ENCODE results near the gene SUCLA2.

Gene SUCLA2

DNA sequence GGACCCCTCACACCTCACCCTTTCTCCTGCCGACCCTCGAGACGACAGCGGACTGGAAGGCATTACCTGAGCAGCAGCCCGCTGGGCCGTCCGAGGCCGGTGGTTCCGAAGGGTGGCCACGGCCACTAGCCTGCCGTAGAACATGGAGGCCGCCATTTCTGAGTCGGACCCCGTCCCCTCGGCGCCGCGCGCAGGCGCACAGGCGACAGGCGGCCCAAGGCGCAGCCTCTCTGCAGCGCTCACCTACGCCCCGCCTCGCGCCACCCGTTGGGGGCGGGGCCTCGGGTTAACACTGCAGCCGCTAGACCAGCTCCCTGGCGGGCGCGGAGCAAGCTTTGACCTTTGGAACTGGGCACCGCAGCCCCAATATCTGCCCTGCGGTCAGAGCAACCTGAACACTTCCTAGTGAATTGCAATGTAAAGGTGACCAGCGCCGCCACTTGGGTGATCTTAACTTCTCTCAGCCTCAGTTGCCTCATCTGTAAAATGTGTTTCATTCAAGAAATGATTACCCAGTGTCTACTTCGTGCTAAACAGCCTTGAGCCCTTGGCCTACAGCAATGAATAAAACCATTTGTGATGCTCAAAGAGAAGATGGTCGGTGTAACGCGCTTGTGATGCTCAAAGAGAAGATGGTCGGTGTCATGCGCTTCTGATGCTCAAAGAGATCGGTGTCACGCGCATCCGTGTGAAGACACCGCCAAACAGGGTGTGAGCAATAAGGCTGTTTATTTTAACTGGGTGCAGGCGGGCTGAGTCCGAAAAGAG is at the start of gene SUCLA2:
TSS of gene SUCLA2 (minus strand) at position 160 of the 768 bp plus-strand sequence. CDS start at position 156, 4 bp downstream.
- Histone ChIP-seq H3K9ac (ENCODE audit: low read length) (peak within 1 kb of the TSS; percentile 91), H3K27ac (ENCODE audit: low read depth, low read length) (peak within 1 kb of the TSS; percentile 25; the same call in 1 of the 2 replicates), H2AFZ (ENCODE audit: low read depth, low read length, severe bottlenecking) (peak within 1 kb of the TSS; percentile 90), H3K27me3 (ENCODE audit: low read length) (no peaks in the 10 kb centered on the region), H3K79me2 (ENCODE audit: insufficient read depth, low read length) (peaks cover 47% of the 10 kb centered on the region), H3K9me2 (replicated peaks; ENCODE audit: insufficient read depth, low read length) (no peaks in the 10 kb centered on the region), H3K4me3 (ENCODE audit: insufficient read depth, low read length, poor library complexity, severe bottlenecking) (peak within 1 kb of the TSS; percentile 95), H3K4me2 (ENCODE audit: low read depth, low read length, poor library complexity, severe bottlenecking) (peak within 1 kb of the TSS; percentile 71), H4K20me1 (ENCODE audit: low read depth, low read length) (no peaks in the 10 kb centered on the region; the same call in 1 of the 2 replicates), H3K9me3 (ENCODE audit: insufficient read depth, low read length) (no peaks in the 10 kb centered on the region), H3K36me3 (ENCODE audit: low read length) (no peaks in the 10 kb centered on the region; the same call in 1 of the 2 replicates), H3F3A (ENCODE audit: insufficient read depth) (peaks cover 3% of the 10 kb centered on the region)
- TF ChIP-seq EZH2phosphoT487 (conservative IDR thresholded peaks at IDR 0.05; ENCODE audit: low read length), result no peak

DNA sequence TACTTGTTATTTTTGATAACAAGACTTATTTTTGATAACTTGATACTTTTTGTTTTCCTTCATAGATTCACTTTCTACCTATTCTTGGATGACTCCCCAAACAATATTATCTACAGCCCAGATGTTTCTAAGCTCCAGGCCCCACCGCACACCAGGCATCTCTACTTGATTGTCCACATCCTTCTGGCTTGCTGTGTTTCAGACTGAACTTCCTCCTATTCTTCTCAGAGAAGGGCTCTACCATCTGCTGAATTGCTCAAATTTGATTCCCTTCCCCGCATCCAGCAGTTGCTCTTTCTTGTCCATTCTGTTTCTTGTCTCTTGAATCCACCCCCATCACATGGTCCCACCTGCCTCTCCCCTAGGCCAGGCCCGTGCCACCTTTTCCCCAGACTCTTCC is 49.5 kb upstream of the SUCLA2 start:
- no peaks in the 10 kb centered on the region for H3K9me2 ChIP-seq (replicated peaks; ENCODE audit: insufficient read depth, low read length)
- no peaks in the 10 kb centered on the region for H3K9me3 ChIP-seq (ENCODE audit: insufficient read depth, low read length)
- no peak overlapping the region for H3K27ac ChIP-seq (ENCODE audit: low read depth, low read length)
- H3K79me2 ChIP-seq (ENCODE audit: insufficient read depth, low read length), result no peaks in the 10 kb centered on the region
- no peak overlapping the region for H2AFZ ChIP-seq (ENCODE audit: low read depth, low read length, severe bottlenecking)
- no peak for TF ChIP-seq EZH2phosphoT487 (conservative IDR thresholded peaks at IDR 0.05; ENCODE audit: low read length)
- TF ChIP-seq, protein P1, sequence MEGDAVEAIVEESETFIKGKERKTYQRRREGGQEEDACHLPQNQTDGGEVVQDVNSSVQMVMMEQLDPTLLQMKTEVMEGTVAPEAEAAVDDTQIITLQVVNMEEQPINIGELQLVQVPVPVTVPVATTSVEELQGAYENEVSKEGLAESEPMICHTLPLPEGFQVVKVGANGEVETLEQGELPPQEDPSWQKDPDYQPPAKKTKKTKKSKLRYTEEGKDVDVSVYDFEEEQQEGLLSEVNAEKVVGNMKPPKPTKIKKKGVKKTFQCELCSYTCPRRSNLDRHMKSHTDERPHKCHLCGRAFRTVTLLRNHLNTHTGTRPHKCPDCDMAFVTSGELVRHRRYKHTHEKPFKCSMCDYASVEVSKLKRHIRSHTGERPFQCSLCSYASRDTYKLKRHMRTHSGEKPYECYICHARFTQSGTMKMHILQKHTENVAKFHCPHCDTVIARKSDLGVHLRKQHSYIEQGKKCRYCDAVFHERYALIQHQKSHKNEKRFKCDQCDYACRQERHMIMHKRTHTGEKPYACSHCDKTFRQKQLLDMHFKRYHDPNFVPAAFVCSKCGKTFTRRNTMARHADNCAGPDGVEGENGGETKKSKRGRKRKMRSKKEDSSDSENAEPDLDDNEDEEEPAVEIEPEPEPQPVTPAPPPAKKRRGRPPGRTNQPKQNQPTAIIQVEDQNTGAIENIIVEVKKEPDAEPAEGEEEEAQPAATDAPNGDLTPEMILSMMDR (IDR thresholded peaks at IDR 0.05; ENCODE audit: insufficient read depth, low read length, poor library complexity, severe bottlenecking), result no peak
- no peaks in the 10 kb centered on the region for H3K27me3 ChIP-seq (ENCODE audit: low read length)
- H3K4me3 ChIP-seq (ENCODE audit: insufficient read depth, low read length, poor library complexity, severe bottlenecking), result no peak overlapping the region
- peaks cover 22% of the 10 kb centered on the region; the same call in 1 of the 2 replicates for H3K36me3 ChIP-seq (ENCODE audit: low read length)
- H4K20me1 ChIP-seq (ENCODE audit: low read depth, low read length), result no peaks in the 10 kb centered on the region
- no peak overlapping the region for H3K4me2 ChIP-seq (ENCODE audit: low read depth, low read length, poor library complexity, severe bottlenecking)
- H3F3A ChIP-seq (ENCODE audit: insufficient read depth), result 0 out of 2 replicates have a peak, but pooled peaks cover 1% of the 10 kb centered on the region
- no peak overlapping the region for H3K9ac ChIP-seq (ENCODE audit: low read length)

DNA sequence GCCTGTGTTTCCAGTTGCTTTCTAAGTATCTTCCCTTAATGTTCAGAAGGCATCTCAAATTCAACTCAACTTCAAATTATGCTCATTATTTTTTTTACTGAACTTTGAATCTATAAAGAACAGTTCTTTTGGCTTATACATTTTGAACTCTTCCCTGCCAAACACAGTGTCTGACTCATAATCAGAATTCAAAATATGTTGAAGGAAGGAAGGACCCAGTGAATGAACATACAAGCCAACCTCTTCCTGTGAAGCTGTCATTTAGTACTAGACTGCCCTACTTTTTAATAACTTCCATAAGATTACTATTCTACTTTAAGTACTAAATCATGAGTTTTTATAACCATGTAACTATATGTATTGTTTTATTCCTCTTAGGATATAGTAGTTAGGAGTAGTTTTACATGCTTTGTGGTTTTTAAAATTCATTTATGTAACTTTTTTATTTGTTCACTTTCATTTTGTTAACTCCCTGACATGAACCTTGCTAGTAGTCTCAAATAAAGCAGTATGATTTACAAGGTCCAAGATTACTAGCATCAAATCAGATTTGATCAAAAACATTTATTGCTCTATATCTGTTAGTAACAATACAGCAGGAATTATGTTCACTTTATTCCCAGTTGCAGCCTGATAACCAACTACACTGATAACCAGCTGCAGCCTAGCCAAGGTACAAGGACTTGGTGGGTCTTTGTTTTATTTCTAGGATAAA is 42.9 kb upstream of the SUCLA2 start:
- Histone ChIP-seq H3K4me2 (ENCODE audit: low read depth, low read length, poor library complexity, severe bottlenecking) (no peak overlapping the region), H3K79me2 (ENCODE audit: insufficient read depth, low read length) (peaks cover 5% of the 10 kb centered on the region), H3K36me3 (ENCODE audit: low read length) (peaks cover 28% of the 10 kb centered on the region), H3K9ac (ENCODE audit: low read length) (no peak overlapping the region), H3K27me3 (ENCODE audit: low read length) (no peaks in the 10 kb centered on the region), H3K9me3 (ENCODE audit: insufficient read depth, low read length) (no peaks in the 10 kb centered on the region), H3K9me2 (replicated peaks; ENCODE audit: insufficient read depth, low read length) (no peaks in the 10 kb centered on the region), H4K20me1 (ENCODE audit: low read depth, low read length) (no peaks in the 10 kb centered on the region), H3F3A (ENCODE audit: insufficient read depth) (peaks cover 12% of the 10 kb centered on the region; the same call in 1 of the 2 replicates), H3K27ac (ENCODE audit: low read depth, low read length) (no peak overlapping the region), H2AFZ (ENCODE audit: low read depth, low read length, severe bottlenecking) (no peak overlapping the region), H3K4me3 (ENCODE audit: insufficient read depth, low read length, poor library complexity, severe bottlenecking) (no peak overlapping the region)
- TF ChIP-seq, protein P1 (IDR thresholded peaks at IDR 0.05; ENCODE audit: insufficient read depth, low read length, poor library complexity, severe bottlenecking), result no peak
- no peak for TF ChIP-seq EZH2phosphoT487 (conservative IDR thresholded peaks at IDR 0.05; ENCODE audit: low read length)
